ENCODE data around the gene CDH13.

CDH13 gene

GRCh38 chr16:82947698-82948097 lies 320.9 kb downstream of the CDH13 start:
- H3K27ac ChIP-seq (ENCODE audit: low read depth, low read length), result no peak overlapping the region

DNA sequence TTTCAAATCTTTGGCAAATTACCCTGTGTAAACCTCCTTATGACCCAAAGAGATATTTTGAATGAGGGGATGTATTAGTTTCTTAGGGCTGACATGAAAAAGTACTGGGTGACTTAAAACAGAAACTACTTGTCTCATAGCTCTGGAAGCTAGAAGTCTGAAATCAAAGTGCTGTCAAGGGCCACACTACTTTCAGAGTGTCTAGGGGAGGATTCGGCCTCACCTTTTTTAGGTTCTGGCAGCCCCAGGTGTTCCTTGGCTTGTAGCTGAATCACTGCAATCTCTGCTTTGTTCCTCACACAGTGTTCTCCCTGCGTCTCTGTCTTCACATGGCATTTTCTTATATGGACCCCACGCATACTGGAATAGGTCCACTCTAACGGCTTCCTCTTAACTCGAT lies 322.2 kb downstream of the CDH13 start:
- Histone ChIP-seq H3K27me3 (ENCODE audit: control insufficient read depth, insufficient read depth, low read length) (no peaks in the 10 kb centered on the region), H3K9me3 (ENCODE audit: control insufficient read depth, insufficient read depth, low read depth, low read length) (no peaks in the 10 kb centered on the region), H3K36me3 (ENCODE audit: control insufficient read depth, insufficient read depth, low read length) (no peaks in the 10 kb centered on the region), H3K4me1 (ENCODE audit: control insufficient read depth, insufficient read depth, low read length) (no peaks in the 10 kb centered on the region), H3K9ac (ENCODE audit: low read length) (no peak overlapping the region), H3K4me3 (ENCODE audit: low read depth, low read length) (no peak overlapping the region), H3K27ac (ENCODE audit: low read depth, low read length) (no peak overlapping the region)

More at GRCh38 chr16:82947698-82948097, 320.9 kb downstream of the CDH13 start:
- Histone ChIP-seq H3K36me3 (ENCODE audit: control insufficient read depth, insufficient read depth, low read length) (no peaks in the 10 kb centered on the region), H3K9ac (ENCODE audit: low read length) (no peak overlapping the region), H3K9me3 (ENCODE audit: control insufficient read depth, insufficient read depth, low read depth, low read length) (no peaks in the 10 kb centered on the region), H3K4me3 (ENCODE audit: low read depth, low read length) (no peak overlapping the region), H3K27me3 (ENCODE audit: control insufficient read depth, insufficient read depth, low read length) (no peaks in the 10 kb centered on the region), H3K4me1 (ENCODE audit: control insufficient read depth, insufficient read depth, low read length) (no peaks in the 10 kb centered on the region)

- Histone ChIP-seq H3K27ac (ENCODE audit: low read depth, low read length) (no peak overlapping the region), H3K9me3 (ENCODE audit: control insufficient read depth, insufficient read depth, low read depth, low read length) (no peaks in the 10 kb centered on the region), H3K27me3 (ENCODE audit: control insufficient read depth, insufficient read depth, low read length) (no peaks in the 10 kb centered on the region), H3K4me3 (ENCODE audit: low read depth, low read length) (no peak overlapping the region), H3K36me3 (ENCODE audit: control insufficient read depth, insufficient read depth, low read length) (no peaks in the 10 kb centered on the region), H3K9ac (ENCODE audit: low read length) (no peak overlapping the region), H3K4me1 (ENCODE audit: control insufficient read depth, insufficient read depth, low read length) (no peaks in the 10 kb centered on the region)
Observed at GRCh38 chr16:82953517-82953916, 326.7 kb downstream of the CDH13 start.

DNA sequence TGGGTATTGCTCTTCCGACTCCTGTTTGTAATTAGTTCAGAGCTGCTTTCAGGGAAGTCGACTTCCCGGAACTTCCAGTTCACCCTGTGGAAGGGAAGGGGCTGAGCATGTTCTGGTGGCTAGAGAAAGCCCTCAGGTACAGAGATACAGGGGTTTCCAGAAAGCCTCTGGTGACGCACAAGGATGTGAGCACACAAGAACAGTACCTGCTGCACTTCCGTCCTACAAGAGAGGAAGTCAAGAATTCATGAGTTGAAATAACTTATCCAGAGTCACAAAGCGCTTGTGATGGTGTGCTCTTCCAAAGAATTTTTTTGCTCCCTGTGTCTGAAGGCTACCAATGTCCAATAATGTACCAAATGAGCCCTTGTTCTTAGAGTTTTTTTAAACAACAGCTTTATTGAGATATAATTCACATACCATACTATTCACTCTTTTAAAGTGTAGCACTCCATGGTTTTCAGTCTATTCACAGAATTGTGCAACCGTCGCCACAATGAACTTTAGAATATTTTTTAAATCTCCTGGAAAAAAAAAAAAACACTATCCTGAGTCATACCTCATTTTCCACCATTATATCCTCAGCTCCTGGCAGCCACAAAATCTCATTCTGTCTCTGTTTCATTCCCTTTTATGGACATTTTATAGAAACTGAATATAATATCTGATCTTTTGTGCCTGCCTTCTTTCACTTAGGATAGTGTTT lies 327.6 kb downstream of the CDH13 start:
- H3K9me3 ChIP-seq (ENCODE audit: control insufficient read depth, insufficient read depth, low read depth, low read length), result no peaks in the 10 kb centered on the region
- no peak overlapping the region for H3K4me3 ChIP-seq (ENCODE audit: low read depth, low read length)
- no peaks in the 10 kb centered on the region for H3K27me3 ChIP-seq (ENCODE audit: control insufficient read depth, insufficient read depth, low read length)
- H3K4me1 ChIP-seq (ENCODE audit: control insufficient read depth, insufficient read depth, low read length), result no peaks in the 10 kb centered on the region
- no peak overlapping the region for H3K27ac ChIP-seq (ENCODE audit: low read depth, low read length)
- H3K9ac ChIP-seq (ENCODE audit: low read length), result no peak overlapping the region
- no peaks in the 10 kb centered on the region for H3K36me3 ChIP-seq (ENCODE audit: control insufficient read depth, insufficient read depth, low read length)

- H3K4me1 ChIP-seq (ENCODE audit: control insufficient read depth, insufficient read depth, low read length), result no peaks in the 10 kb centered on the region
- H3K9ac ChIP-seq (ENCODE audit: low read length), result no peak overlapping the region
- no peak overlapping the region for H3K4me3 ChIP-seq (ENCODE audit: low read depth, low read length)
- H3K36me3 ChIP-seq (ENCODE audit: control insufficient read depth, insufficient read depth, low read length), result no peaks in the 10 kb centered on the region
- no peak overlapping the region for H3K27ac ChIP-seq (ENCODE audit: low read depth, low read length)
- no peaks in the 10 kb centered on the region for H3K9me3 ChIP-seq (ENCODE audit: control insufficient read depth, insufficient read depth, low read depth, low read length)
- H3K27me3 ChIP-seq (ENCODE audit: control insufficient read depth, insufficient read depth, low read length), result no peaks in the 10 kb centered on the region
Observed at GRCh38 chr16:82955741-82956348, 329.1 kb downstream of the CDH13 start.

DNA sequence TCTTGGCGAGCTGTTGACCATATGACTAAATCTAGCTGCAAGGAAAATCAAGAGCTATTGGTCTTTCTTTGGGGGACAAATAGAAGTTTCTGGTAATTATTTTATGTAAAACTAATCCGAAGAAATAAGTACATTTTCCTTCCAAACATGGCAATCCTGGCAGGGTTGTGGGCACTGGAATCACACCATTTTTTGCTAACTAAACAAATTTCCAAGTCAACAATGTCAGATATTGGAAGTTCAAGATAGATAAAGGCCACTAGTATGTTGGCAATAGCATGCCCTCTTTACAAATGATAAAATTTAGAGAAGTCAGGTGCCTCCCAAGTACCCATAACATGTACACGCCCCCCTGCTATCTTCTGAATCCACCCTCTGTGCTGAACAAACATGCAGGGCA lies 330.4 kb downstream of the CDH13 start:
- Histone ChIP-seq H3K27ac (ENCODE audit: low read depth, low read length) (no peak overlapping the region), H3K4me3 (ENCODE audit: low read depth, low read length) (no peak overlapping the region), H3K4me1 (ENCODE audit: control insufficient read depth, insufficient read depth, low read length) (no peaks in the 10 kb centered on the region), H3K27me3 (ENCODE audit: control insufficient read depth, insufficient read depth, low read length) (no peaks in the 10 kb centered on the region), H3K9me3 (ENCODE audit: control insufficient read depth, insufficient read depth, low read depth, low read length) (no peaks in the 10 kb centered on the region), H3K36me3 (ENCODE audit: control insufficient read depth, insufficient read depth, low read length) (no peaks in the 10 kb centered on the region), H3K9ac (ENCODE audit: low read length) (no peak overlapping the region)

DNA sequence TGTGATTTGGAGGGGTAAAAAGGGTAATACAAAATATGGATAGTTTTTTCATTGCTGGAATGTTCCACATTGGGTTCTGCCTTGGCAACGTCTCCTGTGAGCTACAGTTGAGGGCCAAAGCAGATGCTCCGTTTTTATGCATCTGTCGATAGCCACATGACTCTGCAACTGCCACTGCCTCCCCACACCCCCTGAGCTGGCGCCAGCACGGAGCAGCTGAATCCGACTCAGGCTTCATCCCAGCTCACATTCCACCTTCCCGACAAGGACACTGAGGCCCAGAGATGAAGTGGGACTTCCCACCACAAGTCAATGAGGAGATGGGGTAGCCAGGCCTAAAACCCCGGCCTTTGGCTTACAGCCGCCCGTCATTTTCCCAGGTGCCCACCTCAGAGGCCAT lies 334.1 kb downstream of the CDH13 start:
- H3K36me3 ChIP-seq (ENCODE audit: control insufficient read depth, insufficient read depth, low read length), result no peaks in the 10 kb centered on the region
- no peak overlapping the region for H3K27ac ChIP-seq (ENCODE audit: low read depth, low read length)
- no peaks in the 10 kb centered on the region for H3K27me3 ChIP-seq (ENCODE audit: control insufficient read depth, insufficient read depth, low read length)
- no peaks in the 10 kb centered on the region for H3K4me1 ChIP-seq (ENCODE audit: control insufficient read depth, insufficient read depth, low read length)
- H3K9me3 ChIP-seq (ENCODE audit: control insufficient read depth, insufficient read depth, low read depth, low read length), result no peaks in the 10 kb centered on the region
- H3K9ac ChIP-seq (ENCODE audit: low read length), result no peak overlapping the region
- H3K4me3 ChIP-seq (ENCODE audit: low read depth, low read length), result no peak overlapping the region

DNA sequence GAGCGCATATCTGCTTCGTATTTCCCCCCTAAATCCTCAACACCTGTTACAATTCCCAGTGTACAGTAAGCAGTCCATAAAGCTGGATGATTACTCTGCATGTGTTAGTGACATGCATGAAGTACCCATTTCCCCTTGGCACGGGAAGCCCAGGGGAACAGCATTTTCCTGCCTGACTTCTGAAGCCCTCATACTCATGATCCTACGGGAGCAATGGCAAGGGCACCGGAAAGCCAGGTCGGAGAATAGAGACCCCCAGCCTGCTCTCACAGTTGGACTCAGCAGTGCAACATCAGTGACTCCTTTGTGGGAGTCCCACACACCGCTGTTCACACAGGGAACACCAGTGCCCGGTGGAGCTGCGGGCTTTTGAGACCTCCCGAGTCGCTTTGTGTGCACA lies 336.9 kb downstream of the CDH13 start:
- Histone ChIP-seq H3K36me3 (ENCODE audit: control insufficient read depth, insufficient read depth, low read length) (no peaks in the 10 kb centered on the region), H3K27ac (ENCODE audit: low read depth, low read length) (no peak overlapping the region), H3K9me3 (ENCODE audit: control insufficient read depth, insufficient read depth, low read depth, low read length) (no peaks in the 10 kb centered on the region), H3K9ac (ENCODE audit: low read length) (no peak overlapping the region), H3K4me1 (ENCODE audit: control insufficient read depth, insufficient read depth, low read length) (no peaks in the 10 kb centered on the region), H3K27me3 (ENCODE audit: control insufficient read depth, insufficient read depth, low read length) (no peaks in the 10 kb centered on the region), H3K4me3 (ENCODE audit: low read depth, low read length) (no peak overlapping the region)

GRCh38 chr16:82965808-82966207 lies 339.0 kb downstream of the CDH13 start:
- Histone ChIP-seq H3K36me3 (ENCODE audit: control insufficient read depth, insufficient read depth, low read length) (no peaks in the 10 kb centered on the region), H3K27me3 (ENCODE audit: control insufficient read depth, insufficient read depth, low read length) (no peaks in the 10 kb centered on the region), H3K27ac (ENCODE audit: low read depth, low read length) (no peak overlapping the region), H3K9me3 (ENCODE audit: control insufficient read depth, insufficient read depth, low read depth, low read length) (0 out of 2 replicates have a peak, but pooled peaks cover 2% of the 10 kb centered on the region), H3K4me3 (ENCODE audit: low read depth, low read length) (no peak overlapping the region), H3K4me1 (ENCODE audit: control insufficient read depth, insufficient read depth, low read length) (no peaks in the 10 kb centered on the region), H3K9ac (ENCODE audit: low read length) (no peak overlapping the region)

DNA sequence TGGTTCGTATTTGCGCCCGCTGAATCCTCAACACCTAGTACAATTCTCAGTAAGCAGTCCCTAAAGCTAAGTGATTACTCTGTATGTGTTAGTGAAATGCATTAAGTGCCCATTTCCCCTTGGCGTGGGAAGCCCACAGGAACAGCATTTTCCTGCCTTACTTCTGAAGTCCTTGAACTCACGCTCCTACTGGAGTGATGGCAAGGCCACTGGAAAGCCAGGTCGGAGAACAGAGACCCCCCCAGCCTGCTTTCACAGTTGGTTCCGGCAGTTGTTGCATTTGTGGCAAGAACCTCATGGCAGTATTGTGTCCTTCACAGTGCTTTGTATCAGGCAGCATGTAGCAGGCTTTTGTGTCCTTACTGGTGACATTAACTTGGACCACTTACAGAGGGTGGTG lies 340.7 kb downstream of the CDH13 start:
- H3K4me3 ChIP-seq (ENCODE audit: low read depth, low read length), result no peak overlapping the region
- no peak overlapping the region for H3K27ac ChIP-seq (ENCODE audit: low read depth, low read length)
- no peaks in the 10 kb centered on the region for H3K36me3 ChIP-seq (ENCODE audit: control insufficient read depth, insufficient read depth, low read length)
- no peaks in the 10 kb centered on the region for H3K27me3 ChIP-seq (ENCODE audit: control insufficient read depth, insufficient read depth, low read length)
- 0 out of 2 replicates have a peak, but pooled peaks cover 2% of the 10 kb centered on the region for H3K9me3 ChIP-seq (ENCODE audit: control insufficient read depth, insufficient read depth, low read depth, low read length)
- no peaks in the 10 kb centered on the region for H3K4me1 ChIP-seq (ENCODE audit: control insufficient read depth, insufficient read depth, low read length)
- no peak overlapping the region for H3K9ac ChIP-seq (ENCODE audit: low read length)

GRCh38 chr16:82971126-82971525 lies 344.4 kb downstream of the CDH13 start:
- H3K27me3 ChIP-seq (ENCODE audit: control insufficient read depth, insufficient read depth, low read length), result no peaks in the 10 kb centered on the region
- H3K36me3 ChIP-seq (ENCODE audit: control insufficient read depth, insufficient read depth, low read length), result no peaks in the 10 kb centered on the region

More at GRCh38 chr16:82971126-82971525, 344.4 kb downstream of the CDH13 start:
- Histone ChIP-seq H3K4me3 (ENCODE audit: low read depth, low read length) (no peak overlapping the region), H3K27ac (ENCODE audit: low read depth, low read length) (no peak overlapping the region), H3K9me3 (ENCODE audit: control insufficient read depth, insufficient read depth, low read depth, low read length) (0 out of 2 replicates have a peak, but pooled peaks cover 2% of the 10 kb centered on the region), H3K4me1 (ENCODE audit: control insufficient read depth, insufficient read depth, low read length) (no peaks in the 10 kb centered on the region), H3K9ac (ENCODE audit: low read length) (no peak overlapping the region)
